ENCODE results near the gene TAL1.

GRCh38 chr1:47222476-47222875, 9.5 kb downstream of the TAL1 start:
- TF ChIP-seq CTCF (IDR thresholded peaks at IDR 0.05) (no peak), POLR2A (IDR thresholded peaks at IDR 0.05) (no peak)
